HL-60 (cell line): ENCODE measurements around the gene FOXR2.

Experiments used
- GABPA ChIP-seq: IDR thresholded peaks from 2 replicates; pipeline ENCODE4 v1.6.1; 2012; ENCODE audit warnings: low read depth
- POLR2AphosphoS5 ChIP-seq: IDR thresholded peaks from 2 replicates; pipeline ENCODE4 v1.6.1; 2012; ENCODE audit warnings: low read depth
- TF ChIP-seq, protein P1 (sequence below): IDR thresholded peaks from one replicate; pipeline ENCODE4 v1.5.1; 2011; ENCODE audit warnings: low read length, control low read depth, inconsistent platforms; ENCODE audit not compliant: insufficient read depth

DNA sequence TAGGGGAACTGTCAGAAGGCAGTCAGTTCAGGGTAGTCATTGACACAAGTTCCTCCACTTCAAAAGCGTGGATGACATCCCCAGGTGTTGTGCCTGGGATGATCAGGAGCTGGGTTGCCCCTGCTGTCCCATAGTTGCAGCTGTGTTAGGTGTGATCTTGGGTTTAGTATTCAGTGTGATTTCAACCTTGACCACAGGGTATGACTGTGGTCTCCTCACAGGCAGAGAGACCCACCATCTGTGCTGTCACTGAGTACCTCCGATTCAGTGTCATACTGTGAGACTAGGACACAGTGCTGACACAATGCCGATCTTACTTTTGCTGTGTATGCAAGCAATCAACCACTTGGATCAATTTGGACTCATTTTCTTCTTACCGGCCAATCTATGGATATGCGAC, 25.2 kb downstream of the FOXR2 start:
- TF ChIP-seq POLR2AphosphoS5 (no peak), GABPA (no peak)
- TF ChIP-seq, protein P1, sequence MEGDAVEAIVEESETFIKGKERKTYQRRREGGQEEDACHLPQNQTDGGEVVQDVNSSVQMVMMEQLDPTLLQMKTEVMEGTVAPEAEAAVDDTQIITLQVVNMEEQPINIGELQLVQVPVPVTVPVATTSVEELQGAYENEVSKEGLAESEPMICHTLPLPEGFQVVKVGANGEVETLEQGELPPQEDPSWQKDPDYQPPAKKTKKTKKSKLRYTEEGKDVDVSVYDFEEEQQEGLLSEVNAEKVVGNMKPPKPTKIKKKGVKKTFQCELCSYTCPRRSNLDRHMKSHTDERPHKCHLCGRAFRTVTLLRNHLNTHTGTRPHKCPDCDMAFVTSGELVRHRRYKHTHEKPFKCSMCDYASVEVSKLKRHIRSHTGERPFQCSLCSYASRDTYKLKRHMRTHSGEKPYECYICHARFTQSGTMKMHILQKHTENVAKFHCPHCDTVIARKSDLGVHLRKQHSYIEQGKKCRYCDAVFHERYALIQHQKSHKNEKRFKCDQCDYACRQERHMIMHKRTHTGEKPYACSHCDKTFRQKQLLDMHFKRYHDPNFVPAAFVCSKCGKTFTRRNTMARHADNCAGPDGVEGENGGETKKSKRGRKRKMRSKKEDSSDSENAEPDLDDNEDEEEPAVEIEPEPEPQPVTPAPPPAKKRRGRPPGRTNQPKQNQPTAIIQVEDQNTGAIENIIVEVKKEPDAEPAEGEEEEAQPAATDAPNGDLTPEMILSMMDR = no peak
